NAMALWA (cell line): Measurements from ENCODE around the gene PRR23B.
"Not testable (repeated sequence)": the region's sequence is repeated elsewhere in the genome, so short reads cannot be mapped to it uniquely, and the experiment has no call there.

ENCODE experiments used
- DNase-seq: peaks from one replicate; pipeline ENCODE4 v3.0.0-alpha.2; 2015; ENCODE audit warnings: low spot score

The PRR23B gene

DNA sequence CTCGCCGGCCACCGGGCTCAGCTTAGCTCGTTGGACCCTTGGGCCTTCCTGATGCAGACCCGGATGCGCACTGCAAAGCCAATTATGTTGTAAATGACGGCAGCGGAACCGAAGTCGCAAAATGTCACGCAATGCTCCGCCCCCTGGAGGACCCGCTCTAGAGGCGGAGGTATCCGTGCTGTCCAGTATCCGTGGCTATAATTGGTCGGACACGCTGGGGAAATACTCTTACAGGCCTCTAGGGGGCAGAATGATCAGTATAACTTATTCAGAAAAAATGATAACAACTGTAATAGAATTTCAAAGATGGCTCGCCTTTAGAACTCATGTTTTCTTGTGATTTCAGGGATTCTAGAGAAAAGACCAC is at the start of gene PRR23B:
Gene PRR23B, minus strand, starts transcription at position 59 of the 367 bp plus-strand sequence. CDS start 265 bp downstream, outside the sequence.
- DNase-seq, result peak; percentile 17

DNA sequence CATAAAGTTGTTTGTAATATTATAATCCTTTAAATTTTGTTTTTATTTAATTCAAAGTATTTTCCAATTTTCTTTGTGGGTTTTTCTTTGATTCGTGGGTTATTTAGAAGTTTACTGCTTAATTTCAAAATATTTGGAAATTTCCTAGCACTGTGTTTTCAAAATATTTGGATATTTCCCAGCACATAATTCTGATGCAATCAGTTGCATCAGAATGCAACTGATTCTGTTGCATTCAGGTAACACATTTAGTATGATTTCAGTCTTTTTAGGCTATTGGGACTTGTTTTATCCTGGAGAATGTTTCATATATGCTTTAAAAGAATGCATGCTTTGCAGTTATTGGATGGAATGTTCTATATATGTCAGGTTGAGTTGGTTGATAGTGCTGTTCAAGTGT is 42.2 kb upstream of the PRR23B start:
- DNase-seq, result no peak

DNA sequence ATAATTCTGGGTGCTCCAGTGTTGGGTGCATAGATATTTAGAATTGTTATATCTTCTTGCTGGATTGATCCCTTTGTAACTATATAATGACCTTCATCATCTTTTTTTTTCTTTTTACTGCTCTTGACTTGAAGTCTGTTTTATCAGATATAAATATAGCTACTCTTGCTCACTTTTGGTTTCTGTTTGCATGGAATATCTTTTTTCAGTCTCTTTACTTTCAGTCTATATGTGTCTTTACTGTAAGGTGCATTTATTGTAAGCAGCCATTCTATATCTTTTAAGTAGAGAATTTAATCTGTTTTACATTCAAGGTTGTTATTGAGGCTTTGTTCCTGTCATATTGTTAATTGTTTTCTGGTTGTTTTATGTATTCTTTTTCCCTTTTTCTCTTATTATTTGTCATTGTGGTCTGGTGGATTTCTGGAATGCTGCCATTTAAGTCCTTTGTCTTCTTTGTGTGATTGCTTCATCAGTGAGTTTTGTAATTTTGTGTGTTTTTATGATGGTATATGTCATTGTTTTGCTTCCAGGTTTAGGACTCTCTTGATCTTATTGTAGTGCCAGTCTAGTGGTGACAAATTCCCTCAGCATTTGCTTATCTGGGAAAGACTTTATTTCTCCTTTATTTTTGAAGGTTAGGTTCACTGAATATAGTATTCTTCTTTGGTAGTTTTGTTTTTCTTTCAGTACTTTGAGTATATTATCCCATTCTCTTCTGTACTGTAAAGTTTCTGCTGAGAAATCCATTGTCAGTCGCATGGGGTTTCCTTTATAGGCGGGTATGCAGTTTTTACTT is 32.3 kb upstream of the PRR23B start:
- DNase-seq, result no peak

DNA sequence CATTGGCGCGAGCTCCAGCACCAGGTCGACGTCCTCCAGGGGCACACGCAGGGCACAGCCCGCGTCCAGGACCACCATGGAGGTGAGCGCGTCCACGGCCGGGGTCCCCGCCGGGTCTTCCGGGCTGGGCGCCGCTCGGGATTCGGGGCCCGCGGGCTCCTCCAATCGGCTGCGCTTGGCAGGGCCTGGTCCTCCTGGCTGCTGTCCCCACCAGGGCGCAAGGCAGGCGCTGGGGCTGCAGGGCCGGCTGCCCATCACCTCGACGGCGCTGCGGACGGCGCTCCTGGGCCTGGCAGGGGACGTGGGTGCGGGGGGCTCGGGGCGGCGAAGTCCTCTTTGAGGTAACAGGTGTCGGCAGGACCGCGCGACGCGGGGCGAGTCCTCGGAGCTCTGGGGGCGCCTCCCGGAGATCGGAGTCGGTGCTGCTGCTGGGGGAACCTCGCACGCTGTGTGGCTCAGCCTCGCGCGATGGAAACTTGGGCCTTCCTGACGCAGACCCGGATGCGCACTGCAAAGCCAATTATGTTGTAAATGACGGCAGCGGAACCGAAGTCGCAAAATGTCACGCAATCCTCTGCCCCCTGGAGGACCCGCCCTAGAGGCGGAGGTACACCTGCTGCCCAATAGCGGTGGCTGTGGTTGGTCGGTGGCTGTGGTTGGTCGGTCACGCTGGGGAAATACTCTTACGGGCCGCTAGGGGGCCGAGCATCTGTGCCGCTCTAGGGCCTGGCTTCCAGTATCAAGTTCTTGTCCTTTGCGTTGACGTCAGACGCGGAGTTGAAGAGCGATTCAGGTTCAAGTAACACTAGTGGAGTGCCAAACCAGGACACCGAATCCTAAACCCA is 23.9 kb upstream of the PRR23B start, which contains the start of gene PRR23C:
Gene PRR23C, minus strand, starts transcription at position 527 of the 845 bp plus-strand sequence. Its CDS starts 272 bp downstream, at position 255.
- DNase-seq, result peak; percentile 4

DNA sequence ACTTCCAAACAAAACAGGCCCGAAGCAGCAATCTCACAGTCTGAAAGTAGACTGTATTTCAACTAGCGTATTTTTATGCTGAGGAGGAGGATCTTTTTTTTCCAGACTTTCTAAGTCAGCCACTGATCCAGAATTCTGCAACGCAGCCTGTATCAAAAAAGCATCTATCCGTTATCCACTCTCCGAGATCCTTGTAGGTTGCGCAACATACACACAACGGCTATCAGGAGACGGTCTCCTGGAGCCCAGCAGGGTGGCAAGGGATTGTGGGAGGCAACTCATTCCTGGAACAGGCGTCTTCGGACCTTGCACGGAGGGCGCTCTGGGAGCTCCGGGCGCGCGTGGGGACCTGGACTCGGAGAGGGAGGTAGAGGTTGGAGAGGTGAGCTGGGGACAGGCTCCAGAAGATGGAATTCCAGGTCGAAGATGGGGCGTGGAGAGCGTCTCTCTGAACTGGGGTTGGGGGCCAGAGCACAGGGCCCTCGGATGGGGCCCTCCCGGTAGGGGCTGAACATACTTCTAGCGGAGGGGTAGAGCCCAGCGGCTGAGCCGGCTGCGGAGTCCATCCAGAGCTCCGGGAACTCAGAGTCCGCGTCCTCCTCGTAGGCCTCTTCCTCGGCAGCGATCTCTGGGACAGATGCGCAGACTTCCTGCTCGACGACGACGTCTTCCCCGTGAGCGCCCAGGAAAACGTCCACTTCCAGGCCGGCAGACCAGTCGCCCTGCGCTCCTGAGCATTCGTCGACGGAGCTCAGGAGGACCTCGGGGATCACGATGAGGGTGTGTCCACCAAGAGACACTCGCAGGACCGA is 23.0 kb upstream of the PRR23B start:
- no peak for DNase-seq

DNA sequence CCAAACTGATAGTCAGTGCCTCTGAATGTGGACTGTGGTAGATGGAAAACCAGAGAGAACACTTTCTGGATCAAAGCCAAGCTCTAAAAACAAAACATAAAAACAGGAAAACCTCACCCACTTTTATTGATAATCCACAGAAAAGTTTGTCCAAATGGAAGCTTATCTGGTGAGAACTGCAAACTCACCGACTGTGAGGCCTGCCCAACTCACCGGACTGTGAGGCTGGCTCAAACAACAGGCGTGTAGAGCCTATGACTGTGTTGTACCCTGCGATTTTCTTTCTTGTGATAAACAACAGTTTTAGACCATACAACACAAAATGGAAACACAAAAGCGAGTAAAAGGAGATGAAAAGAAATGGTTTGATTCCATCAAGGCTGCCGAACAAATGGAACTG is 16.8 kb upstream of the PRR23B start:
- no peak for DNase-seq

DNA sequence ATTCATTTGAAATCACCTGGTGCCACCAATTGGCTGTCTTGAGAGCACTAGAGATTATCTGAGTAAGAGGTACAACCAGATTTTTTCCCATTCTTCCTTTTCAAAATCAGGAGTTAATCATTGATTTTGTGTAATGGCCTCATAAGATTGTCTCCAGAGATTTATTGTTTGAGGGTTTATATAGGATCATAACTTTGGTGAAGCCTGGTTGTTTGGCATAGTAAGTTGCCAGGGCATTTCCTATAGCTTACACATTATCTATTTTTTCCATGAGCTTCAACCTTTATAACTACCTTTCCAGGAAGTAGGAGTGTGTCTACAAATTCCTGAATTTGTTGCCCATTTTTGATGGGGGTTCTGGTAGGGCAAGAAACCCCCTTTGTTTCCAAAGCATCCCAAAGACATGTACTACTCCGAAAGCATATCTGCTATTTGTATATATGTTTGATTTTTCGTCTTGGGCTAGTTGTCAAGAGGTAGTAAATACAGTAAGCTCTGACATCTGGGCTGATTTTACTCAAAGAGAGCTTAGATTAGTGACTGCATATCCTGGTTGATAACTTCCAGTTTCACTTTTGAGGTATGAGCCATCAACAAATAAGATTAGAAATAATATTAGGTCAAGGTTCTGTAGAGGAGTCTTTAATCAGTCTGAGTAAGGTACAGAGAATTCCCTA is 11.7 kb upstream of the PRR23B start:
- DNase-seq, result no peak

DNA sequence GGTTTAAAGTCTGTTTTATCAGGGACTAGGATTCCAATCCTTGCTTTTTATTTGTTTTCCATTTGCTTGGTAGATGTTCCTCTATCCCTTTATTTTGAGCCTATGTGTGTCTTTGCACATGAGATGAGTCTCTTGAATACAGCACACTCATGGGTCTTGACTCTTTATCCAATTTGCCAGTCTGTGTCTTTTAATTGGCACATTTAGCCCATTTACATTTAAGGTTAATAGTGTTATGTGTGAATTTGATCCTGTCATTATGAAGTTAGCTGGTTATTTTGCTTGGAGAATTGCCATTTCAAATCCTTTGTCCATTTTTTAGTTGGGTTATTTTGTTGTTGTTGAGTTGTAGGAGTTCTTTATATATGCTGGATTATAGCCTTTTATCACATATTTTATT is 9.8 kb upstream of the PRR23B start:
- DNase-seq, result not testable (repeated sequence)

DNA sequence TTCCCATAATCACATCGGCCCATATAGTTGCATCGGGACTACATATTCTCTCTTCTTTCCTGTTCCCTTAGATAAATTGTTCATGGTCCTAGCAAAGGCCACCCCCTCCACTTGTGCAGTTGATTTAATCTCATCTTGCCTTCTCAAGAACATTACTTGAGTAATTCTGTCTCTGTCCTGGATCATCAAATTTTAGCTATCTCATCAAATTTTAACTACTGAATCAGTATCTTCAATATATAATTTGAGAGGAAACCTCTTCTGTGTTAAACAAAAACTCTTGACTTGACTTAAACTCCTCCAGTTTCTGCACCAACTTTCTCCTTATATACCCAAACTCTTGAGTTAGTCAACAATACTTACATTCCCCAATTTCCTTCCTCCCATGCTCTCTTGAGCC is 4.2 kb upstream of the PRR23B start:
- no peak for DNase-seq

DNA sequence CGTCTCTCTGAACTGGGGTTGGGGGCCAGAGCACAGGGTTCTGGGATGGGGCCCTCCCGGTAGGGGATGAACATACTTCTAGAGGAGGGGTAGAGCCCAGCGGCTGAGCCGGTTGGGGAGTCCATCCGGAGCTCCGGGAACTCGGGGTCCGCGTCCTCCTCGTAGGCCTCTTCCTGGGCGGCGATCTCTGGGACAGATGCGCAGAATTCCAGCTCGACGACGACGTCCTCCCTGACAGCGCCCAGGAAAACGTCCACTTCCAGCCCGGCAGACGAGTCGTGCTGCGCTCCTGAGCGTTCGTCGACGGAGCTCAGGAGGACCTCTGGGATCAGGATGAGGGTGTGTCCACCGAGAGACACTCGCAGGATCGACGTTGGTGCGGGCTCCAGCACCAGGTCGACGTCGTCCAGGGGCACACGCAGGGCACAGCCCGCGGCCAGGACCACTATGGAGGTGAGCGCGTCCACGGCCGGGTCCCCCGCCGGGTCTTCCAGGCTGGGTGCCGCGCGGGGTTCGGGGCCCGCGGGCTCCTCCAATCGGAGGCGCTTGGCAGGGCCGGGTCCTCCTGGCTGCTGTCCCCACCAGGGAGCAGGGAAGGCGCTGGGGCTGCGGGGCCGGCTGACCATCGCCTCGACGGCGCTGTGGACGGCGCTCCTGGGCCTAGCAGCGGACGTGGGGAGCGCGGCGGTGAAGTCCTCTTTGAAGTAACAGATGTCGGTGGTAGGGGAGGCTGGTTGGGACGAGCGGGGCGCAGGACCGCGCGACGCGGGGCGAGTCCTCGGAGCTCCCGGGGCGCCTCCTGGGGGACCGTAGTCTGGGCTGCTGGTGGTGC is 474 bp downstream of the PRR23B start:
- DNase-seq, result no peak

DNA sequence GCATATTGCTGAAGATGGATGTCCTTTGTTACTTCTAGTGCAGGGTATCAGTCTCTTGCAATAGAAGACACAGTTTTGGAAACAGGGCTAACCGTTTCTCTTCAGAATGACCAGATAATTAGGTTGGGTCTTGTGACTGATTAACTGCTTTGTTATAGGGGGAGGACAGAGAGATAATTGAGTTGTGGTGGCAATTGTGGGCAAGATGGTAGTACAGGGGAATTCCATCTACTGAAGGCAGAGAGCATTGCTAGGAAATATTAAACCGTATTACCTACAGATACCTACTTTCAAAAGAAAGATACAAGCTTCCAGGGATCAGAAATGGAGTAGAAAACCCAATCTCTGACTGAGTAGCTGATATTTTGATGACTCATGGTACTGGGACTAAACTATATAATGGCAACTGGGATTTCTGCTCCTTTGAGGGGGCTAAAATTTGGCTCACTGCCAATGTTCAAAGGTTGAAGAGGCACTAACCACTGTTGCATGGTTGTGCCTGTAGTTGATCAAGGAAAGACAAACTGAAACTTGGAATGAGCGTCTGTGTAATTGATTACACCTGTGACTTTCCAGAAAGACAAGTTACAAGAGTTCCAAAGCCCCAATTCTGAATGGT is 4.2 kb downstream of the PRR23B start:
- no peak for DNase-seq

DNA sequence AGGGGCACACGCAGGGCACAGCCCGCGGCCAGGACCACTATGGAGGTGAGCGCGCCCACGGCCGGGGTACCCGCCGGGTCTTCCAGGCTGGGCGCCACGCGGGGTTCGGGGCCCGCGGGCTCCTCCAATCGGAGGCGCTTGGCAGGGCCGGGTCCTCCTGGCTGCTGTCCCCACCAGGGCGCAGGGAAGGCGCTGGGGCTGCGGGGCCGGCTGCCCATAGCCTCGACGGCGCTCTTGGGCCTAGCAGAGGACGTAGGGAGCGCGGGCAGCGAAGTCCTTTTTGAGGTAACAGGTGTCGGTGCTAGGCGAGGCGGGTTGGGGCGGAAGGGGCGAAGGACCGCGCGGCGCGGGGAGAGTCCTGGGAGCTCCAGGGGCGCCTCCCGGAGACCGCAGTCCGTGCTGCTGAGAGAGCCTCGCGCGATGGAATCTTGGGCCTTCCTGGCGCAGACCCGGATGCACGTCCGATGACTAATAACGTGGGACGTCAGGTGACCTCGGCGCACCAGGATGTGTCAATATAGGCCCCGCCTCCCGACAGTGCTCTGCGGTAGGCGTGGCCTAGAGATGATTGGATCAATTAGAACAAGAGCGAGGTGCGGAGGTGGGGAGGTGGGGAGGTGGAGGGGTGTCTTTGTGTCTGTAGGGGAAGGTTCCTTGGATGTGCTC is 14.5 kb downstream of the PRR23B start, which contains the start of gene PRR23A:
Gene PRR23A, minus strand, starts transcription at position 218 of the 666 bp plus-strand sequence. Its CDS starts 0 bp downstream, at position 218.
- no peak for DNase-seq

DNA sequence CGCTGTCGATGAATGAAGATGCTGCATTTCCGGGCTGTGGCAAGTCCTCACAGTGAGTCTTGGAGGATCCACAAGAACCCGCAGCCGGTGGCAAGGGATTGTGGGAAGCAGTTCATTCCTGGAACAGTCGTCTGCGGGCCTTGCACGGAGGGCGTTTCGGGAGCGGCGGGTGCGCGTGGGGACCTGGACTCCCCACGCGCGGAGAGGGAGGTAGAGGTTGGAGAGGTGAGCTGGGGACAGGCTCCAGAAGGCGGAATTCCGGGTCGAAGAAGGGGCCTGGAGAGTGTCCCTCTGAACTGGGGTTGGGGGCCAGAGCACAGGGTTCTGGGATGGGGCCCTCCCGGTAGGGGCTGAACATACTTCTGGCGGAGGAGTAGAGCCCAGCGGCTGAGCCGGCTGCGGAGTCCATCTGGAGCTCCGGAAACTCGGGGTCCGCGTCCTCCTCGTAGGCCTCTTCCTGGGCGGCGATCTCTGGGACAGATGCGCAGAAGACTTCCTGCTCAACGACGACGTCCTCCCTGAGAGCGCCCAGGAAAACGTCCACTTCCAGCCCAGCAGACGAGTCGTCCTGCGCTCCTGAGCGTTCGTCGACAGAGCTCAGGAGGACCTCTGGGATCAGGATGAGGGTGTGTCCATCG is 15.3 kb downstream of the PRR23B start:
- DNase-seq, result no peak

DNA sequence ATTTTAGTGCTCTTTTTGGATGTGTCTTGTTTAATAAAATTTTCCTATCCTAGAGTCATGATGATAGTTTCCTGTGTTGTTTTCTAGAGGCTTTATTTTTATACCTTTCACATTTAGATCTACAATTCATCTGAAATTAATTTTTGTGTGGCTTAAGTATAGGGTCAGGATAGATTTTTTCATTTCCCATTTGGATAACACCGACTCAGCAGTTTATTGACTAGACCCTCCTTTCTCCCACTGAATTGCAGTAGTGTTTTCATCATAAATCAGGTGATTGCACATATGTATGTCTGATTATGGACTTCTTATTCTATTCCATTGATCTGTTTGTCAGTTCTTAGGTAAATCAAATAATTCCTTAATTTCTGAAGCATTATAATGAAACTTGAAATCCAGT is 25.0 kb downstream of the PRR23B start:
- DNase-seq, result no peak

DNA sequence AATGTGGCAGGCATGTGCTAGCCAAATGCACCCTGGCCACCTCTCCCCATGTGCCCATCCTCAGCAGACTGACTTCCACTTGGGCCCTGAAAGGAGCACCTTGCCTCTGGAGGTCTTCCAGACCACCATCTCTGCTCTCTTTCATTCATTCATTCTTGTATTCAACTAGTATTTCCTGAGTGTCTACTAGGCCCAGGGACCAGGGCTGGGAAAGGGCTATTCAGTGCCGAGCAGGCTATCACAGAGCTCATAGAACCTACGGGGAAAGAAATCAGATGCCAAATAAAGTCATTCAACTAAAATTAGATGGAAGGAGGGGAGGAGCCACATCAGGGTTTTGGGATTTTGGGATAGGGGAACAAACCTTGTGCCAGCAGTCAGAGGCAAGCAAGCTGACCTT is 33.5 kb downstream of the PRR23B start:
- DNase-seq, result no peak

DNA sequence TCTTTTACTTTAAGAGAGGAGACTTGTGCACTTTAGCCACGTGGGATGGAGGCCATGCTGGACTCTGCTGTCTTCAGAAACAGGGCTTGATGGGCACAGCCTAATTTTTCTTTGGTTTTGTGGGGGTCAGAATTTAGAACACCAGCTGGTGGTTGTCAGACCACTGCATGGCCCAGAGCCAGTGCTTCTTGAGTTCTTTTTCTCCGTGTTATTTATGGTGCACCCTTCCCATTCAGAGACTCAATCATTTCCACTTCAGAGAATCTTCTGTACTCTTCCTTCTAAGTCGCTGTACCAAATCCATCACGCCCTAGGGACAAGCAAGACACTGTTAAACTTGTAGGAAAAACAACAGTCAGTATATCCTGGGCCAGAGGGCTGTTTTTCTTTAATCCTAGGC is 34.8 kb downstream of the PRR23B start:
- no peak for DNase-seq

DNA sequence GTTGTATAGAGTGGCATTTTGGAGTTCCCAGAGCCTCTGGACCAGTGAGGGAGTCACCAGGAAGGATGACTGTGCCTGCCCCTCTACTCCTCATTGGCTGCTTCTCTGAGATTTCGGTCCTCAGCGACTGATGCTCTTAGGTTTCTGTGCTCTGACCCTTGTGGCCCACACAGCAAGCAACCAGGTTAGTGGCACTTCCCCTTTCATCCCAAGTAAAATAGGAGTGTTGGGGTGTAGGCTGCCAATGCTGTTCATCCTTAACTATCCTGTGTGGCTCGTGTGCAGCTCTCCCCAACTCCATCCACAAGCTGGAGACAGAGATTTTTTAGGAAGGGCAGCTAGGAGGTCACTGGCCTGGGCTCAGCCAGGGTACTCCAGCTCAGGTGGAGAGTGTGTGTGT is 35.9 kb downstream of the PRR23B start:
- DNase-seq, result no peak

DNA sequence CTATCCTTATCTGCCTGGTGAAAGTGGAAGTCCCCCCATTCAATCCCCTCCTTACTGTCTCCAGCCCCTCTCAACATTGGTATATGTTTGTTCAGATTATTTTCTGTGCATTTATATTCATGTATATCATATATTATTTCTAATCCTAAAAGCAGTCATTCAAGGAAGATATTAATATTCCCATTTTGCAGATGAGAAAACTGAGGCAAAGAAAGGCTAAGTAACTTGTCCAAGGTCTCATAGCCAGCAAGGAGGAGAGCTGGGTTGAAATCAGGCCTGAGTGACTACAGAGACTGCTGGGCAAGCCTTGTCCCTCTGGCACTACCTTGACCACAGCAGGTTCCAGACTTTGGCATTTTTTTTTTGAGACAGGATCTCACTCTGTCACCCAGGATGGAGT is 44.7 kb downstream of the PRR23B start:
- DNase-seq, result no peak

DNA sequence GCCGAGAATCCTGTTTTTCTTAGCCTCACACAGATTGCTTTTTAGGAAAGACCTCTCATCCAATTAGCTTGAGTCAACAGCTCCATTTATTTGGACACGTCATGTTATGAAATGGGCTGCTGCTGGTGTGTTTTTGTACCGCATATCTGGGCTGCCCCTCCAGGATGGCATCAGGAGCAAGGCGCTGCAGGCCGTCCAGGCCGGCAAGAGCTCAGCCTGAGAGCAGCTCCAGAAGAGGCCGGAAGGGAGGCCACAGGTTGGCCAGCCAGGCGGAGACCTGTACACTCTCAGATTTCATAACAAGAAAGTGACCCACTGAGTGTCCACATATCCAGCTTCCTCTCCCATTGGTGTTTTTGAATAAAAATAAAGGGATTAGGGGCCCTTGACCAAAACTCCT is 45.4 kb downstream of the PRR23B start:
- DNase-seq, result no peak
